ENCODE measurements around the gene ALCAM.
A peak's percentile ranks its signal among the peaks of the same experiment; 100 is the strongest.

Gene ALCAM

GRCh38 chr3:105619651-105620050 lies 252.9 kb downstream of the ALCAM start:
- no peak for DNase-seq (ENCODE audit: low read depth in 1 of 2, low spot score in 1 of 2)
- no peak overlapping the region for H3K4me3 ChIP-seq (replicated peaks; ENCODE audit: insufficient read depth, low read length)
- TF ChIP-seq GABPA (IDR thresholded peaks at IDR 0.05; ENCODE audit: low read depth): no peak
- TF ChIP-seq CTCF (IDR thresholded peaks at IDR 0.05; ENCODE audit: insufficient read depth, low read length): no peak
- TF ChIP-seq SPI1 (IDR thresholded peaks at IDR 0.05; ENCODE audit: borderline replicate concordance, low read depth): no peak
- H3K27ac ChIP-seq (replicated peaks): no peak overlapping the region
- H3K27me3 ChIP-seq (ENCODE audit: insufficient read depth, poor library complexity, severe bottlenecking): no peaks in the 10 kb centered on the region

GRCh38 chr3:105620236-105620635 lies 253.5 kb downstream of the ALCAM start:
- TF ChIP-seq GABPA (IDR thresholded peaks at IDR 0.05; ENCODE audit: low read depth) (no peak), CTCF (IDR thresholded peaks at IDR 0.05; ENCODE audit: insufficient read depth, low read length) (no peak), POLR2AphosphoS5 (IDR thresholded peaks at IDR 0.05; ENCODE audit: low read depth) (no peak), REST (IDR thresholded peaks at IDR 0.05; ENCODE audit: insufficient replicate concordance, low read depth) (no peak)
- Histone ChIP-seq H3K4me3 (replicated peaks; ENCODE audit: insufficient read depth, low read length) (no peak overlapping the region), H3K27ac (replicated peaks) (no peak overlapping the region), H3K27me3 (ENCODE audit: insufficient read depth, poor library complexity, severe bottlenecking) (no peaks in the 10 kb centered on the region)
- no peak for DNase-seq (ENCODE audit: low read depth in 1 of 2, low spot score in 1 of 2)

- DNase-seq (ENCODE audit: low read depth in 1 of 2, low spot score in 1 of 2): no peak
- Histone ChIP-seq H3K27me3 (ENCODE audit: insufficient read depth, poor library complexity, severe bottlenecking) (no peaks in the 10 kb centered on the region), H3K27ac (replicated peaks) (no peak overlapping the region), H3K4me3 (replicated peaks; ENCODE audit: insufficient read depth, low read length) (no peak overlapping the region)
- TF ChIP-seq SPI1 (IDR thresholded peaks at IDR 0.05; ENCODE audit: borderline replicate concordance, low read depth): peak; percentile 53; the same call in 1 of the 2 replicates
- no peak for TF ChIP-seq GABPA (IDR thresholded peaks at IDR 0.05; ENCODE audit: low read depth)
- TF ChIP-seq POLR2AphosphoS5 (IDR thresholded peaks at IDR 0.05; ENCODE audit: low read depth): no peak
- no peak for TF ChIP-seq CTCF (IDR thresholded peaks at IDR 0.05; ENCODE audit: insufficient read depth, low read length)
Measured at GRCh38 chr3:105622169-105622568, 255.5 kb downstream of the ALCAM start.
